ENCODE measurements around the gene SLC39A11. TPM values are rescaled to one million over a fixed set of nuclear protein-coding genes. Genes with fewer than 3 reads are reported as not detected.

SLC39A11 gene
- total and polyA plus RNA-seq, 2 of the 13 experiments (the other 11 are each of a cell fraction or from before 2014, with no cell fraction given): 17.2 to 31.5 TPM

DNA sequence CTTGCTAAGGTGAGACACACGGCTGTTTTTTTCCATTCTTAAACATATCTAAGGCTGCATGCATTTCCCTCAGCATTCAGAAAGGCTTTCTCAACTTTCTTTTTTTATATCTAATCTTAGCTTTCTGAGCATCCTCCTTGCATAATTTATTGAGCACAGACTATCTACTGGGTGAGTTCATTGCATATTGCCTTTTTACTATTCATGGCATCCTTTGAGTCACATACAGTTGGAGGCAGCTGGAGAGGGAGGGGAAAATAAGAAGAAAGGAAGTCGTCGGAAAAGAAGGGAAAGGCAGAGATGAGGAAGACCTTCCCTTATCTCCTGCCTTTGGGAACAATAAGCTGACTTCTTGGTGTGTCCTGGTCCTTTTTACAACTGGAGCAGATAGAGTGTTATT, 468.3 kb downstream of the SLC39A11 start:
- Histone ChIP-seq H3K4me2 (ENCODE audit: low read depth, low read length) (no peak overlapping the region), H3K79me2 (ENCODE audit: insufficient read depth, low read length) (no peaks in the 10 kb centered on the region), H4K20me1 (ENCODE audit: insufficient read depth, low read length) (no peaks in the 10 kb centered on the region), H3K4me1 (ENCODE audit: insufficient read depth, low read length) (peaks cover 13% of the 10 kb centered on the region), H3K27ac (ENCODE audit: extremely low read length, insufficient read depth, low read length) (no peak overlapping the region), H3K36me3 (replicated peaks in 1 of 2; ENCODE audit: control insufficient read depth in 1 of 2, insufficient read depth in 2 of 2, low read length in 2 of 2) (no peaks in the 10 kb centered on the region), H3K27me3 (ENCODE audit: control insufficient read depth in 1 of 2, insufficient read depth in 2 of 2, low read length in 2 of 2) (no peaks in the 10 kb centered on the region), H3K4me3 (replicated peaks in 1 of 3; ENCODE audit: insufficient read depth in 1 of 3, low read depth in 2 of 3, low read length in 3 of 3) (no peak overlapping the region), H2AFZ (ENCODE audit: low read length) (no peak overlapping the region), H3K9me3 (ENCODE audit: low read length) (no peaks in the 10 kb centered on the region), H3K9ac (ENCODE audit: insufficient read depth, low read depth, low read length) (no peak overlapping the region)
- intact Hi-C loops (cut with micrococcal nuclease; ENCODE audit: unreplicated experiment) (no loop called here), in situ Hi-C loops (cut with HindIII; ENCODE audit: extremely low pct_ligation_motif_present, low pct_unique_long_range_greater_than_20kb) (no loop called here)
- no peak for ATAC-seq
- no peak for DNase-seq (ENCODE audit: low spot score)
- 84% methylated on average over 3 of the region's 3 CpGs for WGBS (ENCODE audit: low lambda C conversion rate)
- ChIA-PET CTCF (ENCODE audit: low intra/inter-chr PET ratio, low total read pairs) (interaction anchor here (1.2 kb wide), 1 partner anchor 65 kb away, joined by 7 read pairs; no protein-coding TSS in a partner anchor), POLR2A (interaction anchor here (0.8 kb wide), 1 partner anchor 31 kb away, joined by 3 read pairs; no protein-coding TSS in a partner anchor)
- TF ChIP-seq ZNF30 (CRISPR knock-in tag; IDR thresholded peaks at IDR 0.05) (no peak), CREB3 (CRISPR knock-in tag; IDR thresholded peaks at IDR 0.05) (no peak), GABPA (IDR thresholded peaks at IDR 0.05; ENCODE audit: low read depth, low read length) (no peak), GABPA (CRISPR knock-in tag; IDR thresholded peaks at IDR 0.05; ENCODE audit: low read depth) (no peak), TCF7 (IDR thresholded peaks at IDR 0.05; ENCODE audit: low read depth) (no peak), NCOA1 (CRISPR knock-in tag; IDR thresholded peaks at IDR 0.05) (no peak), ZC3H13 (CRISPR knock-in tag; IDR thresholded peaks at IDR 0.05) (no peak), ZNF446 (CRISPR knock-in tag; IDR thresholded peaks at IDR 0.05) (no peak), HDAC1 (CRISPR knock-in tag; IDR thresholded peaks at IDR 0.05) (no peak), TFE3 (CRISPR knock-in tag; IDR thresholded peaks at IDR 0.05) (no peak), ZNF598 (CRISPR knock-in tag; IDR thresholded peaks at IDR 0.05; ENCODE audit: borderline replicate concordance) (no peak), ZBTB34 (CRISPR knock-in tag; IDR thresholded peaks at IDR 0.05) (no peak), MXD1 (CRISPR knock-in tag; IDR thresholded peaks at IDR 0.05) (no peak)
- TF ChIP-seq, protein P1, sequence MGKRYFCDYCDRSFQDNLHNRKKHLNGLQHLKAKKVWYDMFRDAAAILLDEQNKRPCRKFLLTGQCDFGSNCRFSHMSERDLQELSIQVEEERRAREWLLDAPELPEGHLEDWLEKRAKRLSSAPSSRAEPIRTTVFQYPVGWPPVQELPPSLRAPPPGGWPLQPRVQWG (CRISPR knock-in tag; IDR thresholded peaks at IDR 0.05; ENCODE audit: borderline replicate concordance, low read depth): no peak
- TF ChIP-seq, protein P2, sequence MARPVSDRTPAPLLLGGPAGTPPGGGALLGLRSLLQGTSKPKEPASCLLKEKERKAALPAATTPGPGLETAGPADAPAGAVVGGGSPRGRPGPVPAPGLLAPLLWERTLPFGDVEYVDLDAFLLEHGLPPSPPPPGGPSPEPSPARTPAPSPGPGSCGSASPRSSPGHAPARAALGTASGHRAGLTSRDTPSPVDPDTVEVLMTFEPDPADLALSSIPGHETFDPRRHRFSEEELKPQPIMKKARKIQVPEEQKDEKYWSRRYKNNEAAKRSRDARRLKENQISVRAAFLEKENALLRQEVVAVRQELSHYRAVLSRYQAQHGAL (CRISPR knock-in tag; IDR thresholded peaks at IDR 0.05; ENCODE audit: not compliant biosample characterization): no peak
- FAIRE-seq: no peak
- BruUV-seq (replicated peaks): no TSS peak

Data from HepG2 (cell line).